ENCODE results near the gene DAAM1. TPM values are rescaled to one million over a fixed set of nuclear protein-coding genes. Genes with fewer than 3 reads are reported as not detected.

DAAM1 gene
- total RNA-seq, 1 donor from 2014 or later: 38.0 TPM

DNA sequence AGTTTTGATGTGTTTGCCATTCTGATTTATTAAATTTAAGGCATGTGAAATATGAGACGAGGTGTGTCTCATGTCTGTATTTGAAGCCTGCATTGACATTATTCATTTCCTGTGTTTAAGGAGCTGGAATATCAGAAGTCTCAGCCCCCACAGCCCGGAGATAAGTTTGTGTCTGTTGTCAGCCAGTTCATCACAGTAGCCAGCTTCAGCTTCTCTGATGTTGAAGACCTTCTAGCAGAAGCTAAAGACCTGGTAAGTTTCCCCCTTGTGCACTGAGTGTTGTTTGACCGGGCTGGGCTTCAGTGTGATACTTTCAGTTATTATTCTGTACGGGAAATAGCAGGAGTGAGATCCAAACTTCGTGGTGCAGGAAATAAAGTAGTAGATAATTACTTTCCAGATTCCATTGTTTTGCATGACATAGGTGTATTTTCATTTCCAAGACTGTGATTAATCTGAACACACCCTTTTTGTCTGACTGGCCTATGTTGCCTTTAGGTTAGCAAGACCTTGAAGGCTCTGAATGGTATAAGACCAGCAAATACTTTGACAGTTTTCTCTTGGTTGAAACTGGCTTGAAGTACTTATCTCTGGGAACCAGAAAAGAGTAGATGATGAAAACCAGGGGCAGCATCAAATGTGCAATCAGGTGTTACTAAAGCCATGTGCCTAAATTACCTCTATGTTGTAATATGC, 175.2 kb downstream of the DAAM1 start:
- FAIRE-seq: peak; percentile 47
- H3K4me2 ChIP-seq (ENCODE audit: low read length): peak overlapping the region; percentile 79
- H3K4me3 Mint-ChIP-seq (ENCODE audit: unreplicated experiment): no peak overlapping the region

GRCh38 chr14:59370158-59370742, 181.8 kb downstream of the DAAM1 start:
- FAIRE-seq: no peak
- H3K4me1 Mint-ChIP-seq (ENCODE audit: low read depth, unreplicated experiment): no peaks in the 10 kb centered on the region
- H3K9me3 Mint-ChIP-seq (ENCODE audit: unreplicated experiment): no peaks in the 10 kb centered on the region
- peaks cover 5% of the 10 kb centered on the region for H3K36me3 Mint-ChIP-seq (ENCODE audit: low read depth, unreplicated experiment)
- Histone ChIP-seq H3K4me1 (ENCODE audit: insufficient read depth, low read length) (no peaks in the 10 kb centered on the region), H4K20me1 (ENCODE audit: insufficient read depth, low read length) (no peaks in the 10 kb centered on the region), H3K27me3 (ENCODE audit: insufficient read depth, low read length) (no peaks in the 10 kb centered on the region), H3K9ac (ENCODE audit: low read length) (no peak overlapping the region), H3K4me3 (ENCODE audit: insufficient read depth, low read depth, low read length) (no peak overlapping the region), H3K9me3 (ENCODE audit: insufficient read depth, low read depth, low read length) (no peaks in the 10 kb centered on the region), H3K36me3 (ENCODE audit: insufficient read depth, low read length) (peaks cover 9% of the 10 kb centered on the region), H2AFZ (ENCODE audit: low read depth, low read length) (no peak overlapping the region), H3K4me2 (ENCODE audit: low read length) (no peak overlapping the region), H3K79me2 (ENCODE audit: insufficient read depth, low read length) (no peaks in the 10 kb centered on the region), H3K27ac (ENCODE audit: low read depth, low read length) (no peak overlapping the region)
- no peak overlapping the region for H3K27ac Mint-ChIP-seq (ENCODE audit: unreplicated experiment)
- DNase-seq (ENCODE audit: low read depth): no peak
- TF ChIP-seq, protein P1, sequence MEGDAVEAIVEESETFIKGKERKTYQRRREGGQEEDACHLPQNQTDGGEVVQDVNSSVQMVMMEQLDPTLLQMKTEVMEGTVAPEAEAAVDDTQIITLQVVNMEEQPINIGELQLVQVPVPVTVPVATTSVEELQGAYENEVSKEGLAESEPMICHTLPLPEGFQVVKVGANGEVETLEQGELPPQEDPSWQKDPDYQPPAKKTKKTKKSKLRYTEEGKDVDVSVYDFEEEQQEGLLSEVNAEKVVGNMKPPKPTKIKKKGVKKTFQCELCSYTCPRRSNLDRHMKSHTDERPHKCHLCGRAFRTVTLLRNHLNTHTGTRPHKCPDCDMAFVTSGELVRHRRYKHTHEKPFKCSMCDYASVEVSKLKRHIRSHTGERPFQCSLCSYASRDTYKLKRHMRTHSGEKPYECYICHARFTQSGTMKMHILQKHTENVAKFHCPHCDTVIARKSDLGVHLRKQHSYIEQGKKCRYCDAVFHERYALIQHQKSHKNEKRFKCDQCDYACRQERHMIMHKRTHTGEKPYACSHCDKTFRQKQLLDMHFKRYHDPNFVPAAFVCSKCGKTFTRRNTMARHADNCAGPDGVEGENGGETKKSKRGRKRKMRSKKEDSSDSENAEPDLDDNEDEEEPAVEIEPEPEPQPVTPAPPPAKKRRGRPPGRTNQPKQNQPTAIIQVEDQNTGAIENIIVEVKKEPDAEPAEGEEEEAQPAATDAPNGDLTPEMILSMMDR (IDR thresholded peaks at IDR 0.05; ENCODE audit: insufficient read depth, low read depth, low read length): no peak
- TF ChIP-seq EZH2 (IDR thresholded peaks at IDR 0.05; ENCODE audit: insufficient read depth, low read length): no peak
- no peaks in the 10 kb centered on the region for H3K27me3 Mint-ChIP-seq (ENCODE audit: low read depth, unreplicated experiment)
- H3K4me3 Mint-ChIP-seq (ENCODE audit: unreplicated experiment): no peak overlapping the region

More for the DNA sequence above, 175.2 kb downstream of the DAAM1 start:
- peak overlapping the region; percentile 38 for H3K4me3 ChIP-seq (ENCODE audit: insufficient read depth, low read depth, low read length)
- peaks cover 25% of the 10 kb centered on the region for H3K4me1 ChIP-seq (ENCODE audit: insufficient read depth, low read length)
- TF ChIP-seq, protein P1 (IDR thresholded peaks at IDR 0.05; ENCODE audit: insufficient read depth, low read depth, low read length): no peak
- TF ChIP-seq EZH2 (IDR thresholded peaks at IDR 0.05; ENCODE audit: insufficient read depth, low read length): no peak
- H4K20me1 ChIP-seq (ENCODE audit: insufficient read depth, low read length): no peaks in the 10 kb centered on the region
- peak overlapping the region; percentile 25 for H3K27ac ChIP-seq (ENCODE audit: low read depth, low read length)
- Mint-ChIP-seq H3K4me1 (ENCODE audit: low read depth, unreplicated experiment) (peaks cover 32% of the 10 kb centered on the region), H3K27ac (ENCODE audit: unreplicated experiment) (peak overlapping the region; percentile 3), H3K27me3 (ENCODE audit: low read depth, unreplicated experiment) (no peaks in the 10 kb centered on the region), H3K9me3 (ENCODE audit: unreplicated experiment) (no peaks in the 10 kb centered on the region), H3K36me3 (ENCODE audit: low read depth, unreplicated experiment) (peaks cover 14% of the 10 kb centered on the region)
- peaks cover 7% of the 10 kb centered on the region for H3K36me3 ChIP-seq (ENCODE audit: insufficient read depth, low read length)
- no peaks in the 10 kb centered on the region for H3K9me3 ChIP-seq (ENCODE audit: insufficient read depth, low read depth, low read length)
- no peak overlapping the region for H2AFZ ChIP-seq (ENCODE audit: low read depth, low read length)
- DNase-seq (ENCODE audit: low read depth): peak; percentile 40
- no peaks in the 10 kb centered on the region for H3K79me2 ChIP-seq (ENCODE audit: insufficient read depth, low read length)
- H3K9ac ChIP-seq (ENCODE audit: low read length): peak overlapping the region; percentile 44
- no peaks in the 10 kb centered on the region for H3K27me3 ChIP-seq (ENCODE audit: insufficient read depth, low read length)

- Histone ChIP-seq H3K27me3 (ENCODE audit: insufficient read depth, low read length) (no peaks in the 10 kb centered on the region), H3K4me1 (ENCODE audit: insufficient read depth, low read length) (no peaks in the 10 kb centered on the region), H3K79me2 (ENCODE audit: insufficient read depth, low read length) (no peaks in the 10 kb centered on the region), H3K27ac (ENCODE audit: low read depth, low read length) (no peak overlapping the region), H3K9me3 (ENCODE audit: insufficient read depth, low read depth, low read length) (no peaks in the 10 kb centered on the region), H4K20me1 (ENCODE audit: insufficient read depth, low read length) (no peaks in the 10 kb centered on the region), H2AFZ (ENCODE audit: low read depth, low read length) (no peak overlapping the region), H3K4me3 (ENCODE audit: insufficient read depth, low read depth, low read length) (no peak overlapping the region), H3K36me3 (ENCODE audit: insufficient read depth, low read length) (peaks cover 9% of the 10 kb centered on the region), H3K9ac (ENCODE audit: low read length) (no peak overlapping the region), H3K4me2 (ENCODE audit: low read length) (no peak overlapping the region)
- Mint-ChIP-seq H3K4me1 (ENCODE audit: low read depth, unreplicated experiment) (no peaks in the 10 kb centered on the region), H3K27me3 (ENCODE audit: low read depth, unreplicated experiment) (no peaks in the 10 kb centered on the region), H3K36me3 (ENCODE audit: low read depth, unreplicated experiment) (peaks cover 5% of the 10 kb centered on the region), H3K9me3 (ENCODE audit: unreplicated experiment) (no peaks in the 10 kb centered on the region), H3K4me3 (ENCODE audit: unreplicated experiment) (no peak overlapping the region), H3K27ac (ENCODE audit: unreplicated experiment) (no peak overlapping the region)
- DNase-seq (ENCODE audit: low read depth) (no peak), FAIRE-seq (no peak)
- TF ChIP-seq, protein P1 (IDR thresholded peaks at IDR 0.05; ENCODE audit: insufficient read depth, low read depth, low read length): no peak
- no peak for TF ChIP-seq EZH2 (IDR thresholded peaks at IDR 0.05; ENCODE audit: insufficient read depth, low read length)
Observed at GRCh38 chr14:59371771-59372170, 183.3 kb downstream of the DAAM1 start.

Measured in astrocyte (in vitro differentiated cells and primary cell).